Osteocyte (in vitro differentiated cells): ENCODE data around the gene SPART. TPM values are rescaled to one million over a fixed set of nuclear protein-coding genes. Genes with fewer than 3 reads are reported as not detected.

Source experiments
- DNase-seq: peaks from one replicate; pipeline ENCODE4 v3.0.0; 2021; ENCODE audit warnings: mixed read lengths; ENCODE audit not compliant: unreplicated experiment; ENCODE audit errors: extremely low spot score
- H3K27ac Mint-ChIP-seq: one replicate; pipeline ENCODE4 v1.8.0; 2021; ENCODE audit warnings: mild to moderate bottlenecking, mixed read lengths; ENCODE audit not compliant: unreplicated experiment
- H3K27me3 Mint-ChIP-seq: one replicate; pipeline ENCODE4 v1.8.0; 2021; ENCODE audit warnings: mixed read lengths; ENCODE audit not compliant: unreplicated experiment
- H3K36me3 Mint-ChIP-seq: one replicate; pipeline ENCODE4 v1.8.0; 2021; ENCODE audit warnings: mixed read lengths; ENCODE audit not compliant: unreplicated experiment
- H3K4me1 Mint-ChIP-seq: one replicate; pipeline ENCODE4 v1.8.0; 2021; ENCODE audit warnings: mixed read lengths; ENCODE audit not compliant: unreplicated experiment
- H3K4me3 Mint-ChIP-seq: one replicate; pipeline ENCODE4 v1.8.0; 2021; ENCODE audit warnings: mild to moderate bottlenecking, moderate library complexity, mixed read lengths; ENCODE audit not compliant: unreplicated experiment
- H3K9me3 Mint-ChIP-seq: one replicate; pipeline ENCODE4 v1.8.0; 2021; ENCODE audit warnings: mixed read lengths; ENCODE audit not compliant: unreplicated experiment
- total RNA-seq: library from RNA; stranded (reverse); gene quantifications from 2 replicates; pipeline ENCODE4 v1.2.1, GENCODE V29; 2021
- TF ChIP-seq, protein P1 (sequence below): fragments of 200-600 bp; sonication (generic); IDR thresholded peaks from 2 replicates; pipeline ENCODE4 v1.5.0; 2021; ENCODE audit warnings: antibody characterized with exemption, mild to moderate bottlenecking, moderate library complexity

Gene SPART
- total RNA-seq, 1 donor from 2014 or later: 87.1 TPM

- peaks cover 18% of the 10 kb centered on the region for H3K4me1 Mint-ChIP-seq
- no peak overlapping the region for H3K4me3 Mint-ChIP-seq
- TF ChIP-seq, protein P1, sequence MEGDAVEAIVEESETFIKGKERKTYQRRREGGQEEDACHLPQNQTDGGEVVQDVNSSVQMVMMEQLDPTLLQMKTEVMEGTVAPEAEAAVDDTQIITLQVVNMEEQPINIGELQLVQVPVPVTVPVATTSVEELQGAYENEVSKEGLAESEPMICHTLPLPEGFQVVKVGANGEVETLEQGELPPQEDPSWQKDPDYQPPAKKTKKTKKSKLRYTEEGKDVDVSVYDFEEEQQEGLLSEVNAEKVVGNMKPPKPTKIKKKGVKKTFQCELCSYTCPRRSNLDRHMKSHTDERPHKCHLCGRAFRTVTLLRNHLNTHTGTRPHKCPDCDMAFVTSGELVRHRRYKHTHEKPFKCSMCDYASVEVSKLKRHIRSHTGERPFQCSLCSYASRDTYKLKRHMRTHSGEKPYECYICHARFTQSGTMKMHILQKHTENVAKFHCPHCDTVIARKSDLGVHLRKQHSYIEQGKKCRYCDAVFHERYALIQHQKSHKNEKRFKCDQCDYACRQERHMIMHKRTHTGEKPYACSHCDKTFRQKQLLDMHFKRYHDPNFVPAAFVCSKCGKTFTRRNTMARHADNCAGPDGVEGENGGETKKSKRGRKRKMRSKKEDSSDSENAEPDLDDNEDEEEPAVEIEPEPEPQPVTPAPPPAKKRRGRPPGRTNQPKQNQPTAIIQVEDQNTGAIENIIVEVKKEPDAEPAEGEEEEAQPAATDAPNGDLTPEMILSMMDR: no peak
- no peaks in the 10 kb centered on the region for H3K9me3 Mint-ChIP-seq
- peaks cover 16% of the 10 kb centered on the region for H3K36me3 Mint-ChIP-seq
- DNase-seq: no peak
- no peak overlapping the region for H3K27ac Mint-ChIP-seq
- H3K27me3 Mint-ChIP-seq: no peaks in the 10 kb centered on the region
These were observed 19.8 kb upstream of the SPART start for GRCh38 chr13:36366031-36366430.

DNA sequence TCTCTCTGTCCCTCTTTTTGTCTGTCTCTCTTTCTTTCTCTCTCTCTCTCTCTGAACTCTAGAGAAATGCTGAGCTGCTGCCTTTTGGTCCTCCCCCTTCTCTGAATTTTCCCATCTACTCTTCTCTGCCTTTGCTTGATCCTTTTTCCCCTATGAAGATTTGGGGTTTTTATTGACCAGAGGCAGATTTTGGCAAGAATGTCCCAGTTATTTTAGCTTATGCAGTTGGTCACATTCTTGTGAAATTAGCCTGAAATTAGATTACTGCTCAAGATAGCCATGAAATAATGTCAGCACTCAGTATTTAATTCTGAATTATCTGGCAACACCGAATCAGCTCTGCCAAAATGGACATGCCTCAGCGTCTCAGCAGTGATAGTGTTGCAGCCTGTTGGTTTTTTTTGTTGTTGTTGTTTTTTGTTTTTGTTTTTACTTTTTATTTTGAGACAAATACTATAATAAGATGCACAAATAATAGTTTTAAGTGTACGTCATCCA lies 17.2 kb upstream of the SPART start:
- peak overlapping the region; percentile 38 for H3K27ac Mint-ChIP-seq
- no peaks in the 10 kb centered on the region for H3K9me3 Mint-ChIP-seq
- H3K36me3 Mint-ChIP-seq: peaks cover 12% of the 10 kb centered on the region
- no peaks in the 10 kb centered on the region for H3K27me3 Mint-ChIP-seq
- TF ChIP-seq, protein P1: no peak
- H3K4me3 Mint-ChIP-seq: no peak overlapping the region
- no peak for DNase-seq
- H3K4me1 Mint-ChIP-seq: peaks cover 19% of the 10 kb centered on the region

DNA sequence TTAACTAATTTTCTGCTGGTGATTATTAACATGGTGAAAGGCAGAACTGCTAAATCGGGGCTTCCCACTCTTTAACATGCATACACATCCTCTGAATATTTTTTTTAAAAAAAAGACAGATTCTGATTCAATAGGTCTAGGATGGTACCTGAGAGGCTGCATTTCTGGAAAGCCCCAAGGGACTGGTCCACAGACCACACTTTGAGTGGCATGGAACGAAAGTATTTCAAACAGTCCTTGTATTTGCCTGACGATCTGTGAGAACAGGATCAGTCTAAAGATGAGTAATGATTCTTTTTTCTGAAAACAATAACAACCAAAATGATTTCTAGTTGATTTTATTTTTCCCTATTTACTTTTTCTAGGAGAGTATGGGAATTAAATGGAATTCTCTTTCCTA lies 16.7 kb upstream of the SPART start:
- Mint-ChIP-seq H3K9me3 (no peaks in the 10 kb centered on the region), H3K36me3 (peaks cover 12% of the 10 kb centered on the region), H3K27me3 (no peaks in the 10 kb centered on the region), H3K4me3 (no peak overlapping the region), H3K27ac (no peak overlapping the region), H3K4me1 (peaks cover 23% of the 10 kb centered on the region)
- no peak for DNase-seq
- TF ChIP-seq, protein P1: no peak

- Mint-ChIP-seq H3K27me3 (no peaks in the 10 kb centered on the region), H3K9me3 (no peaks in the 10 kb centered on the region), H3K4me3 (no peak overlapping the region), H3K36me3 (peaks cover 12% of the 10 kb centered on the region), H3K27ac (no peak overlapping the region), H3K4me1 (peaks cover 29% of the 10 kb centered on the region)
- TF ChIP-seq, protein P1: no peak
- no peak for DNase-seq
These were observed 16.1 kb upstream of the SPART start for GRCh38 chr13:36362251-36362650.

GRCh38 chr13:36360903-36361302 lies 14.7 kb upstream of the SPART start:
- H3K4me3 Mint-ChIP-seq: no peak overlapping the region
- no peak overlapping the region for H3K27ac Mint-ChIP-seq
- H3K9me3 Mint-ChIP-seq: no peaks in the 10 kb centered on the region
- no peak for DNase-seq
- H3K36me3 Mint-ChIP-seq: peaks cover 4% of the 10 kb centered on the region
- TF ChIP-seq, protein P1: no peak
- peaks cover 37% of the 10 kb centered on the region for H3K4me1 Mint-ChIP-seq
- H3K27me3 Mint-ChIP-seq: no peaks in the 10 kb centered on the region
